Suprapubic skin (tissue), 3 donors: Measurements from ENCODE around the gene SLC4A1.

Experiments
- CTCF ChIP-seq, 2 donors: fragments of 200-600 bp in 1 of 2; fragments of 450-650 bp in 1 of 2; sonication (generic) in 1 of 2; IDR thresholded peaks; one replicate each; pipeline ENCODE4 v1.5.1; 2016 to 2019; ENCODE audit warnings: antibody characterized with exemption in 2 of 2, mild to moderate bottlenecking in 1 of 2, moderate library complexity in 1 of 2
- POLR2AphosphoS5 ChIP-seq, 3 donors: sonication (generic); formaldehyde crosslinking; IDR thresholded peaks; one replicate each; pipeline ENCODE4 v1.6.1; 2017; ENCODE audit warnings: antibody characterized with exemption in 3 of 3

- TF ChIP-seq CTCF (IDR thresholded peaks at IDR 0.05) (no peak), POLR2AphosphoS5 (IDR thresholded peaks at IDR 0.05) (no peak)
These were observed 35.9 kb downstream of the SLC4A1 start for GRCh38 chr17:44232061-44232460.
